MM.1S (cell line): ENCODE measurements around the gene TMED5.

Experiments used
- CTCF ChIP-seq: fragments of 300-600 bp; sonication (generic); IDR thresholded peaks from 2 replicates; pipeline ENCODE4 v1.5.1; 2016; ENCODE audit warnings: antibody characterized with exemption, low read length, mixed read lengths
- EZH2 ChIP-seq: fragments of 300-600 bp; sonication (generic); optimal IDR thresholded peaks from 2 replicates; pipeline ENCODE3; 2017; ENCODE audit warnings: low read depth, mild to moderate bottlenecking, antibody characterized with exemption, low read length, mixed read lengths
- EZH2phosphoT487 ChIP-seq: fragments of 300-600 bp; sonication (generic); IDR thresholded peaks from 2 replicates; pipeline ENCODE4 v1.6.1; 2018; ENCODE audit warnings: antibody characterized with exemption, low read length

GRCh38 chr1:93155335-93155734 is 24.9 kb downstream of the TMED5 start:
- TF ChIP-seq CTCF (no peak), EZH2 (no peak), EZH2phosphoT487 (no peak)
